Measurements from ENCODE around the gene DHCR7.

DNA sequence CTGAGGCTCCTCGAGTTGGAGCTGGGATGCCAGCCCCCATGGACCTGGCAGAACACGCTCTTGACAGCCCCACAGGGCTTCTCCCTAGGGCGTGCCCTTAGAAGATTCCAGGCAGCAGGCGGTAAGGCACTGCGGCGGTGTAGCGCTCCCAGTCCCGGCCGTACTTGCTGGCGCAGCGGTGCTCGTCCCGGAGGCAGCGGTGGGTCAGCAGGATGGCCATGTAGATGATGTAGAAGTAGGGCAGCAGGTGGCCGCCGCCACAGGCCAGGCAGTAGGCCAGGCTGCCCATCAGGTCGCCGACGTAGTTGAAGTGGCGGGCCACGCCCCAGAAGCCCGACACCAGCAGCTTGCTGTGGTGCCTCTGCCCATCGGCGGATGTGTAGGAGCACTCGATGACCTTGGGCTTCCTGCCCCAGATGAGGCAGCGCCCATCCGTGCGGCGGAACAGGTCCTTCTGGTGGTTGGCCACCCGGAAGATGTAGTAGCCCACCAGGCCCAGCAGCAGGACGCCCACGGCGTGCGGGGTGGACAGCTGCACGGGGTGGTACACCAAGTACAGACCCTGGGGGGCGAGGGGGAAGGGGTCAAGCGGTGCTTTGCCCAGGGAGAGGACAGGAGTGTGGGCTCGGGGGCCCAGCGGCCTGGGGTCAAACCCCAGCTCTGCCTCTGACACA, 12.8 kb downstream of the DHCR7 start:
- TF ChIP-seq, protein P1, sequence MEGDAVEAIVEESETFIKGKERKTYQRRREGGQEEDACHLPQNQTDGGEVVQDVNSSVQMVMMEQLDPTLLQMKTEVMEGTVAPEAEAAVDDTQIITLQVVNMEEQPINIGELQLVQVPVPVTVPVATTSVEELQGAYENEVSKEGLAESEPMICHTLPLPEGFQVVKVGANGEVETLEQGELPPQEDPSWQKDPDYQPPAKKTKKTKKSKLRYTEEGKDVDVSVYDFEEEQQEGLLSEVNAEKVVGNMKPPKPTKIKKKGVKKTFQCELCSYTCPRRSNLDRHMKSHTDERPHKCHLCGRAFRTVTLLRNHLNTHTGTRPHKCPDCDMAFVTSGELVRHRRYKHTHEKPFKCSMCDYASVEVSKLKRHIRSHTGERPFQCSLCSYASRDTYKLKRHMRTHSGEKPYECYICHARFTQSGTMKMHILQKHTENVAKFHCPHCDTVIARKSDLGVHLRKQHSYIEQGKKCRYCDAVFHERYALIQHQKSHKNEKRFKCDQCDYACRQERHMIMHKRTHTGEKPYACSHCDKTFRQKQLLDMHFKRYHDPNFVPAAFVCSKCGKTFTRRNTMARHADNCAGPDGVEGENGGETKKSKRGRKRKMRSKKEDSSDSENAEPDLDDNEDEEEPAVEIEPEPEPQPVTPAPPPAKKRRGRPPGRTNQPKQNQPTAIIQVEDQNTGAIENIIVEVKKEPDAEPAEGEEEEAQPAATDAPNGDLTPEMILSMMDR (conservative IDR thresholded peaks at IDR 0.05; ENCODE audit: low read length) = no peak
- TF ChIP-seq EZH2phosphoT487 (IDR thresholded peaks at IDR 0.05; ENCODE audit: borderline replicate concordance) = no peak

Measured in Loucy (cell line).